T-helper 2 cell (primary cell): ENCODE data around the gene CRYBG2.

Source experiments
- DNase-seq, 5 experiments: peaks; one replicate each; pipeline versions ENCODE4 v3.0.0 to v3.0.0-alpha.2; 2012 to 2022

The CRYBG2 gene

DNA sequence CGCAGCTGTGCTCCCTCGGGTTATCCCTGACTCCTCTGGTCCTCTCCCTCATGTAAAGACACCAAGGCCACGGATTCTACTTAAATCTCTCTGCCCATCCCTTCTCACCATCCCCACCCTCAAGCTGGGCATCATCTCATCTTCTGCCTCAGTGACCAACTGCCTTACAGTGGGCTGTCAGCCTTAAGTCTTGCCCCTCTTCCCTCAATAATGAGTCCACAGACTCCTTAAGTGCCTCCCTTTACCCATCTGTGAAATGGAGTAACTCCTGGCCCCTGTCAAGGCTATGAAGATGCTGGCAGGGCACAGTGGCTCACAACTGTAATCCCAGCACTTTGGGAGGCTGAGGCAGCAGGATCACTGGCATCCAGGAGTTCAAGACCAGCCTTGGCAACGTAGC, 62.0 kb downstream of the CRYBG2 start:
- no peak for DNase-seq

DNA sequence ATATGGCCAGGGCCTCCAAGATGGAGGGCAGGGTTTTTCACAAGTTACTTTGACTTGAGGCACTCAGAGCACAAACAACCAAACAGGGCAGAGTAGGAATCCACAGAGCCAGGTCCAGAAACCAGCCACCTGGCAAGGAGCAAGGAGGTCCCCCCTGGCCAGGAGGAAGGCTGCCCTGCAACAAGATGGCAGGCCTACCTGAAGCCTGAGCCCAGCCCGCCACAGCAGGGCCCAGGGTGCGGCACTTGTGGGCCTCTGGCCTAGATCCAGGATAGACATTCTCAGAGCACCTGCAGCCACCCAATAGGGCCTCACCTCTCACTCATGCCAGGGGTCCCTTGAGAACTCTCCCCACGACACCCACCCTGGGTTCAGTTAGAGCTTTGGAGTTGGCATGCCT, 62.5 kb downstream of the CRYBG2 start:
- DNase-seq: no peak

DNA sequence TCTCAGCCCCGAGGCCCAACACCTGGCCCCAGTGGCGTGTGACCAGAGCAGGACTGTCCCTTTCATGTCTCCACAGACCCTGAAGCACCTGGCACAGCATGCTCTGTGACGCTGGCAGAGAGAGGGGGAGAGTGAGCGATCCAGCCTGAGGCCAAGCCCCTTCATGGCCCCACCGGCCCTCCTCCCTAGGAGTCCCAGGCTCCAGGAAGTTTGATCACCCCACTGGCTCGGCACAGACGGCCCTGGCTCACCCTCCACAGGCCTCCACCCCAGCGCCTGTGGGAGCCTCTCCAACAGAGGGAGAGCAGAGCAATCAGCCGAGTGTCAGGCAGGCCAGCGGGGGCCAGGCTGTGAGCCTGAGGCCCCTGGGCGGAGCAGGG, 63.1 kb downstream of the CRYBG2 start:
- no peak for DNase-seq

DNA sequence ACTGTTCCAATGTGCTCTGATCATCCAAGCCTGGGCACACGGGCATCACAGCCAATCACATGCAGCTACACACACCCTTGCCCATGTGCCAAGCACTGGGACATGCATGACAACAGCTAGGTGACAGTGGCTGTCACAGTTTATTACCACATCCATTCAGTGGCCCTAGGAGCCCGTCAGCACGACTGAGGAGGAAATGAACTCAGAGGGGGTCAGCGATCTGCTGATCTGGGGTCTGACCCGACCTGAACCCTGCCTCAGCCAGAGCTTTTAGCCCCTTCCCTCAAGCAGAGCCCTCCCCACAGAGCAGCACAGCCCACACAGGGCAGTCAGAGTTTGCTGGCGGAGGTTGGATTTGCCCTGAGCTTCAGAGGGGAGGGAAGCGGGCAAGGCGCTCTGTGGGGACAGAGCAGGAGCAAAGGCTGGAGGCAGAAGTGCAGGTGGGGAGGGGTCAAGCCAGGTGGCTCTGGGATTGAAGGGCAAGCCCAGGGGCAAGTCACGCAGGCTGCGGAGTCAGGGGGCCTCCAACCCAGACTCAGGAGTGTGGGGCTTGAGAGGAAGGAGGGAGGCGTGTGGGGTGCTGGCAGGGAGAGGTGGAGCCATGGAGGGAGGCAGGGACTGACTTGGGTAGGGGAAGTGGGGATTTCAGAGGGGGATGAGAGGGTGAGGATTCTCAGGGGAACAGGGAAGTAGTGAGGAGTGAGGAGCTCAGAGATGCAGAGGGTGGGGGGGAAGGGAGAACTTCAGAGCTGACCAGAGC, 63.6 kb downstream of the CRYBG2 start:
- DNase-seq: peak in 2 of 5 experiments; percentile 41 to 66

DNA sequence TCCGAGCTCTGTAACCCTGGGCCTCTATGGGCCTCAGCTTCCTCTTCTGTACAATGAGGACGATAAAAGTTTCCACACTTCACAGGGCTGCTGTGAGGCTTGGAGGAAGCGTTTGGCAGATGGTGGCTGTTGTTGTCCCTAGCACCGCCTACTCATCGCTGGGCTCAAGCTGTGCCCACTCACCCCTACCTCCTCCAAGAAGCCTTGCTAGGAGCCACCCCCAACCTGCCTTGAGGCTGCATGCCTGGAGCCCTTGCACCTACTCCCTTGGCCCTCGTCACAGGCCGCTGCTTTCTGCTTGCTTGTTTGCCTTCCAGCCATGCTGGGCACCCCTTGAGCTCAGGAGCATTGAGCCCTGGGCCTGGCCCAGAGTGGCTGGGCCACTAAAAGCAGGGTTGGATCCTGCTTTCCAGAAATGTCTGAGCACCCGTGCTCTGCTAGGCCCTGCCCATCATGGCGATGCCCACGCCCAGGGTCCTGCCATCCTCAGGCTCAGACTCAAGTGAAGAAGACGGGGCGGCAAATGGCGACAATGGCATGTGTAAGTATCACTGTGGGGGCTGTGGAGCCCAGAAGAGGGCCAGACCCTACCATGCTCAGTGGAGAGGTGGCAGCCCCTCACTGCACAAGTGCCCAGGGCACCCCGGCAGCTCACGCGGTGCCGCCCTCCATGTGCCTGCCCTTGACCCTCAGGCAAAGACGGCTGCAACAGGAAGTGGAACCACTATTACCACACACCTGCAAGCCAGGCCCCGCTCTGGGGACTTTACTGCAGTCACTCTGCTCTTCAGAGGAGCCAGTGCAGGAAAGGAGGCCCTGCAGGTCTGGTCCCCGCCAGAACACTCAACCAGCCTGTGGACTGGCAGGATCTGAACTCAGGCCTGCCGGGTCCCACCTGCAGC, 64.5 kb downstream of the CRYBG2 start:
- peak in 1 of 5 experiments; percentile 79 for DNase-seq

DNA sequence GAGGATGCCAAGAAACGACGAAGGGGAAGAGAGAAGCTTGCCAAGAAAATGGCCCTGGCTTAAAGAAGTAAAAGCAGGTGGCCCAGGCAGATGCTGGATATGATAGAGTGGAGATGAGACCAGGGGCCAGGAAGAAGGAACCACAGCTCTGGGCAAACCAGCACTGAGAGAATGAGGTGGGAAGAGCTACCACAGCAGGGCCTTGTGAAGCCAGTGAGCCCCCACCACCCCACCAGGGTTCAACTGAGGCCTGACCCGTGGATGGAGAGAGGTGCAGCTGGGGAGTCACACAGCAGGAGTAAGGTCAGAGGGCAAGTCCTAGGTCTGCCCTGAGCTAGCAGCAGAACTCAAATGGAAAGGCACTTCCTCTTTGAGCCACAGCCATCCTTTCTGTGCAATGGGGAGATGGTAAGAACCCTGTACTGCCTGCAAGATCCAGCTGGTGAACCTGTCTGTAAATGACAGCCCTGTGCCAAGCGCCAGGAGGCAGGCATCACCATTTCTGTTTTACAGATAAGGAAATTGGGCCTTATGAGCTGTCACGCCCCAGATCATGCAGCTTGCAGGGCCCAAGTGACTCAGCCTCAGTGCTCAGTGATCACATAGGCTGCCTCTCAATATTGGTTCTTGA, 65.5 kb downstream of the CRYBG2 start:
- peak in 2 of 5 experiments; percentile 58 to 93 for DNase-seq

DNA sequence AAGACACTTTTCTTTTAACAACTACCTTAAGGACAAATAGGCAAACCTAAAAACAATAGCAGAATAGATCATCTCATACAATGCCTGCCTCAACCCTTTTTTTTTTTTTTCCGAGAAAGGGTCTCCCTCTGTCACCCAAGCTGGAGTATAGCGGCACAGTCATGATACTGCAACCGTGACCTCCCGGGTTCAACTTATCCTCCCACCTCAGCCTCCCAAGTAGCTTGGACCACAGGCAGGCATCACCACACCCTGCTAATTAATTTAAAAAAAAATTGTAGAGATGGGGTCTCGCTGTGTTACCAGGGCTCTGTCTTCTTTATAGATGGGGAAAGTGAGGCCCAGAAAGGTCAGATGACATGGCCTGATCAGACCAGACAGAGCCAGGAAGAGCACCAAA, 66.1 kb downstream of the CRYBG2 start:
- peak in 1 of 5 experiments; percentile 39 for DNase-seq

DNA sequence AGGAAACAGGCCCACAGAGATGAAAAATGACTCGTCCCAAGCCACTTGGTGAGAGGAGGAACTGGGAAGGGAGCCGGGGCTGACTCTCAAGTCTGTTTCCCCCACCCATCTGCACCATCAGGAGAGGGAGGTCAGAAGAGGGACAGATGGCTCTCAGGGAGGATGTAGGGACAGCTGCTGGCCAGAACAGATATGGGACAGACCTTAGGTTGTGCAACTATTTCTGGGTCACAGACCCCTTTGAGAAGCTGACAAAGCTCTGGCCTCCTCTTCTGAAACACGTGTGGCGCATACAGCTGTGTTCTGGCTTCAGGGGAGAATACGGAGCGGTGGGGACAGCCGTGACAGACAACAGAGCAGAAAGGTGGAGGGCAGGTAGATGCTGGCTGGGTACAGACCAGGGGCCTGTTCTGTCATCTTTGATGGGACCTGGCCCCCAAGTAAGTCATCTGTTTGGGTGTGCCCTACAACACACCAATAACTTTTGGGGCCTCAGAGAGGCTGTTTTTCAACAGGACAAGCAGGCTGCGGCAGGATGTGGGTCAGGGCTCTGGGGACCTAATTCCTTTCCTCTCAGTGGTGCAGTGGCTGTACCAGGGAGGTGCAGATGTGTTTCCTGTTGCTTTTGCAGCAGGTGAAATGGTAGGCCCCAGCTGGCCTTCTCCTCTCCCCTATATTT, 66.8 kb downstream of the CRYBG2 start:
- DNase-seq: peak in 3 of 5 experiments; percentile 66 to 97 (median 84)

DNA sequence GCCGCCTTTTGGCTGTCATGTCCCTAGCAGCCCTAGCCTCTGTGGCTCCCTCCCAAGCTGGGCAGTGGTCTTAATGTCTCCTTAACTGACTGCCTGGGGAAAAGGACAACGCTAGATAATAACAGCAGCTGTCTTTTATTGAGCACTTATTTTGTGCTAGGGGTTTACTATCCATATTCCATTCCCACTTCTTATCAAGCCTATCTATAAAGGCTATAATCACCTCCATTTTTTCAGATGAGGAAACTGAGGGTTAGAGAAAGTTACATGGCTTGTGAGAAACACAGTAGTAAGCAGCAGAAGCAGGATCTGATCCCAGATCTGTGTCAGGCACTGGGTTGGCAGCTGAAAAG, 67.9 kb downstream of the CRYBG2 start:
- DNase-seq: no peak

DNA sequence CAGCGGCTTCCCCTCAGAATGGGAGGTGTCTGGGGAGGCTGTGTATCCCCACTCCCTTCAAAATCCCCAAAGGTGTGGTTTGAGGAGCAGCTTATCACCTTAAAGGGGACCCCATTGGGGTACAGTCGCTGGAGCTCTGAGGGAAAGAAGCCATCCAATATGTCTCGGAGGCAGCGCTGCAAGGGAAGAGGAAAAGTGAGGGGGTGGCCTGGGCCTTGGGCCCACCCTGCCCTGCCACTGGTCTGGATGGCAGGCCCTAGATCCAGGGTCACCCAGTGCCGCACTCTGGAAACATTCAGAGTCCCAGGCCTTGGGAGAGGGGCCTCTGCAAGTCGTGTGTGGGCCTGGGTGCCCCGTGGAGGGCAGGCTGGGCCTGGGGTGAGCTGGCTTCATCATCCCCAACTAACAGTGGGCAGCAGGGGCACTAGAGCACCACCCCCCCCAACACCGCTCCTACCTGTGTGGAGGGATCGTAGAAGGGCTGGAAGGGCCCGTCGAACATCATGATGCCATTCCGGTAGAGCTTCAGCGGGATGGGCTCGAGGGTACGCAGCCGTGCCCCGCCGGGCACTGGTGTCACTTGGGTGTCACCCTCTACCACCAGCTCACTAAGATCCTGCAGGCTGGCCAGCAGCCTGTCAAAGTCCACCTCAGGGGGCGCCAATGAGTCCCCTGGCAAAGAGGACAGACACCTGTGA, 68.4 kb downstream of the CRYBG2 start:
- DNase-seq: peak in 1 of 5 experiments; percentile 59

DNA sequence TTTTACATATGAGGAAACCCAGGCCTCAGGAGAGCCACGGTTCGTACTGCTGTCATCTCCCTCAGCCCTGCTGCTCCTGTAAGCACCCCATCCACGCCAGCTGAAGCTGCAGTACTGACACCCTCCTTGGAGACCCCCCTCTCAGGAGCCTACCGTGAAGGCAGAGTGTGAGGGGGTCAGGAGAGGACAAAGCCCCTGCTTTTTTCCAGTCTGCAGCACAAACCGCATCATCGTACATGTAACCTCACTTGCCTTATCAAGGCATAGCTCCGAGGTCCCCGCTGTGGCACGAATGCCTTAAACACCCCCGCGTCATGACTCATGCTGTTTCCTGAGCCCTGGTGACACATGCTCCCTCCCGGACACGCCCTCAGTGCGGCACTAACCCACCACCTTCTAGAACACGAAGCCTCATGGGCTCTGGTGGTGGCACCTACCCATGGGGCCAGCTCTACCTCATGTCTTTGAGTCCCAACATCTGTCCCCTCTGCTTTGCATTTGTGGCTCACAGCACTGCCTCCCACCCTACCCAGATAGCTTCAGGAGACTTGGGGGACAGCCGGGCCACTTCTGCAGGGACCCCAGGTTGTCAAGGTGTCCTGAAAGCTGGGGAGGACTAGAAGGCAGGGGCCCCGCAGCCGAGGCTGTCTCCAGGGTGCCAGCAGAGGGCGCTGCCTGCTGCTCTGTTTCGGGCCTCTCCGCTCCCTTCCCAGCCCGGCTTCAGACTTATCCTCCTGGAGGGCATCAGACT, 69.2 kb downstream of the CRYBG2 start:
- DNase-seq: peak; percentile 64 to 99 (median 91)

DNA sequence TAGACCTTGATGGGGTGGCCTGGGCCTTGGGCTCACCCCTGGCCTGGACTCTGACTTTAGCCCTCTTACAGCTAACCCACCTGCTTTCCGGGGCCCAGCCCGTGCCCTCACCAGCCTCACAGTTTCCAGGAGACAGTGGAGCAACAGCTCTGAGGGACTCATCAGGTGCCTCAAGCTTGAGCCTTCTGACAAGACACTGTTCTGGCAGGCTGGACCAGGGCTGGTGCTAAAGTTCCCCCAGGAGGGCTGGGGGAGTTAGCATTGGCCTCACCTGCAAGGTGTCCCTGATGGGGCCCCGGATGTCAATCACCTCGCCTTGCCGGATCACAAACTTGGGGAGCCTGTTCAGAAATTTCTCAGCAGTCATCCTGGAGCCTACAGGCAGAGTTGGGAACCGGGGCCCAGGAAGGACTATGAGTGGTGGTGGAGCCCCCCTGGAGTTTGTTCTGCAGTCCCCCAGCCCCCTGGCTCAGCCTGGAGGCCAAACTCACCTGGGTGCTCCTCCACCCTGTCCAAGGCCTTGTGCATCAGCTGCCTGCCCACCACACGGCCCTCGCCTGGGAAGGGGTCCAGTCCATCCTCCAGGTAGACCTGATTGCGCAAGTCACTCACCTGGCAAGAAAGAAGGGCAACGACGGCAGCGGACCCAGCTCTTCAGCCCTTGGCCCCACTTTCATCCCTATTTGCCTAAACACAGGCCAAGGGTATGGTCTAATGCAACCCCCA, 69.9 kb downstream of the CRYBG2 start:
- no peak for DNase-seq

DNA sequence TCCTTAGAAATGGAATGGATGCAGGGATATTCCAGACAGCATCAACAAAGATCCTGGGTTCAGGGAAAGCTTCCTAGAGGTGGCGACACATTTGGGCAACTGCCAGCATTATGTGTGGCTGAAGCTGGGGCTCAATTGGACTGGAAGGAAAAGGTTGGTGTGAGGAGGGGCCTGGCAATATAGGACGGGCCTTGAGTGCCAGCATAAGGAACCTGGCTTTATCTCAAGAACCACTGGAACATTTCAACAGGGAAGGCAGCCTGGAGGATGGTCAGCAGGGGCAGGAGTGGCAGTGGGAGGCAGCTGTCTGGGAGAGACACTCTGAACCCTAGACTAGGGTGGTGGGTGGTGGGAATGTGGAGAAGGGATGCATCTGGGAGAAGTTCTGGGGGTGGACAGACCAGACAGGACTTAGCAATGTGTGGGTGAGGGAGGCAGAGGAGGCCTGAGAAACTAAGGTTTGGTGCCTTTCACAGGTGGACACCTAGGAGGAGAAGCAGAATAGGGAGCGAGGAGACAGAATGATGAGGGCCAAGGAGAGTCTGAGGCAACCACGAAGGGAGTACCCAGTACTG, 70.6 kb downstream of the CRYBG2 start:
- no peak for DNase-seq

DNA sequence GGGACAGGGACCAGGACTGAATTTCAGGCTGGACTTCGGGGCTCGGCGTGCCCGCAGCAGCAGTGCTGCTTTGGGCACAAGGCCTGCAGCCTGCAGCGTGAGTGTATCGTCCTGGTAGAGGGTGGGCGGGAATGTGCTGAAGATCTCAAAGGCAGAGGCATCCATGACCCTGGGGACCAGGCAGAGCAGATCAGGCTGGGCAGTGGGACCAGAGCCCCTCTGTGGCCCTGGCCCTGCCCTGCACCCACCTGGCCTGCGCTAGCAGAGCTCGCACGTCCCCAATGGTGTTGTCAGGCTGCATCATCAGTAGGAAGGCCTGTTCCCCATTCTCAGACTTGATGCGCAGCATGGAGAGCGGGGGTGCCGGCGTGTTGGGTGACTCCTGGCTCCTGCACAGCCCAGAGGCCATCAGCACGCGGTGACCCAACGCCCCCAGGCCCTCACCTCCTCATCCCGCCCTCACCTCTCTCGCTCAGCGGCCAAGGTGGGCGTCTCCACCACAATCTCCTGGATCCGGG, 71.5 kb downstream of the CRYBG2 start:
- DNase-seq: no peak

DNA sequence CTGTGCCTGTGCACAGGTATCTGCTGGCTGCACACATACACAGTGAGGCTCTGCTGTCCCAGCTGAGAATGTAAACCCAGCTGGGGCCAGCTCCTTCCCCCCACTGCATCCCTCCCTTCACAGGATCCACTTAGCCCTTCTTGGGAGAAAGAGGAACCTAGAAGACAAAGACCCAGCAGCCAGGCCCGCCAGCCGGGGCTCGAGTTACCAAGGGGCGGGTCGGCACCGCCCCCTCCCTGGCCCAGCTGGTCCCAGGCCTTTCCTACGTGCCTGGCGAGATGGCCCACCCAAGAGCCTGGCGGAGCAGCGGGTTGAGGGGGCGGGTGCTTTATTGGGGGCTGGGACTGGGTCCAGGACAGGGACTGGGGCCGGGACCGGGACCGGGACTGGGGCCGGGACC, 72.0 kb downstream of the CRYBG2 start:
- no peak for DNase-seq

DNA sequence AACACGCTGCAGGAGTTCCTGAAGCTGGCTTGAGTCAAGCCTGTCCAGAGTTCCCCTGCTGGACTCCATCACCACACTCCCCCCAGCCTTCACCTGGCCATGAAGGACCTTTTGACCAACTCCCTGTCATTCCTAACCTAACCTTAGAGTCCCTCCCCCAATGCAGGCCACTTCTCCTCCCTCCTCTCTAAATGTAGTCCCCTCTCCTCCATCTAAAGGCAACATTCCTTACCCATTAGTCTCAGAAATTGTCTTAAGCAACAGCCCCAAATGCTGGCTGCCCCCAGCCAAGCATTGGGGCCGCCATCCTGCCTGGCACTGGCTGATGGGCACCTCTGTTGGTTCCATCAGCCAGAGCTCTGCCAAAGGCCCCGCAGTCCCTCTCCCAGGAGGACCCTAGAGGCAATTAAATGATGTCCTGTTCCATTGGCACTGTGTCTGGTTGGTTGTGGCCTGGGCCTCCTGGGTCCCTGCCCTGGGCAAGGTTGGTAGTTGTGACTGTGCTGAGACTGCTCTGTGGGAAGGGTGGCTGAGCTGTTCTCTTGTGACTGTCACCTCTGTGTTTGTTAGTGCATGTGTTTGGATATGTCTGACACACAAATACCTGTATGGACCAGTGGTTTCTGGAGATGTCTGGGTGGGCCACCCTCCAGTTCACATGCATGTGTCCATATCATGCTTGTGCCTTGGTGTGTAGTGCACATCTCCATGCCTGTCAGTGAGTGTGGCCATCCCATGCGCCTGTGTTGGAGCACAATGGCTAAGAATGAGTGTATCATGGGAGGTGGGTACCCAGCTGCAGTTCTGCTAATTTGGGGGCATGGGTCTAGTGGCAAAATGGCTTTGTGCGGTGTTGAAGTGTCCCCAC, 72.6 kb downstream of the CRYBG2 start:
- DNase-seq: no peak

DNA sequence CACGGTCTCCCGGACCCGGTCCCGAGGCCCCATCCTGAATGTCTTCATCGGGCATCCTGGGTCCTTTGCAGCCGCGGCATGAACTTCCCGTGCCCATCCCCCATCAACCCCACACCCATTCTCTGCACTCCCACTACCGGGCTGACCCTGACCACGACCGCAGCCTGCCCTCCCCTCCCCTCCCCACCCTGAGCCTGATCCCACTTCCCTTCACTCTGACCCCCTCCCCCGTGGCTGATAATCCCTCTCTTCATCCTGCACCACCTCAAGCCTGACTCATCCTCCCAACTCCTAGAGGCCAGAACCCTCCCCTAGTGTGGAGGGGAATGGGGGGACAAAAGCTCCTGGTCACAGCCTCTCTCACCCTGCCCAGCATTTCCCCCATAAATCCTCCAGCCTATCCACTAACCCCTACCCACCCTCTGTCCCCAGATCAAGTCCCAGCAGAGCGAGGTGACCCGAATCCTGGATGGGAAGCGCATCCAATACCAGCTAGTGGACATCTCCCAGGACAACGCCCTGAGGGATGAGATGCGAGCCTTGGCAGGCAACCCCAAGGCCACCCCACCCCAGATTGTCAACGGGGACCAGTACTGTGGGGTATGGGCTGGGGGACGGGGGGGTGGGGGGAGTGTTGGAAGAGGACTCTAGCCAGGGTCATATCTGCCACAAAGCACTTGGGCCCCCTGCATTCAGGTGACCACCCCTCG, 73.4 kb downstream of the CRYBG2 start:
- peak in 1 of 5 experiments; percentile 54 for DNase-seq
